ENCODE measurements around the gene NUFIP1.
"Not testable (repeated sequence)": the region's sequence is repeated elsewhere in the genome, so short reads cannot be mapped to it uniquely, and the experiment has no call there.

NUFIP1 gene

DNA sequence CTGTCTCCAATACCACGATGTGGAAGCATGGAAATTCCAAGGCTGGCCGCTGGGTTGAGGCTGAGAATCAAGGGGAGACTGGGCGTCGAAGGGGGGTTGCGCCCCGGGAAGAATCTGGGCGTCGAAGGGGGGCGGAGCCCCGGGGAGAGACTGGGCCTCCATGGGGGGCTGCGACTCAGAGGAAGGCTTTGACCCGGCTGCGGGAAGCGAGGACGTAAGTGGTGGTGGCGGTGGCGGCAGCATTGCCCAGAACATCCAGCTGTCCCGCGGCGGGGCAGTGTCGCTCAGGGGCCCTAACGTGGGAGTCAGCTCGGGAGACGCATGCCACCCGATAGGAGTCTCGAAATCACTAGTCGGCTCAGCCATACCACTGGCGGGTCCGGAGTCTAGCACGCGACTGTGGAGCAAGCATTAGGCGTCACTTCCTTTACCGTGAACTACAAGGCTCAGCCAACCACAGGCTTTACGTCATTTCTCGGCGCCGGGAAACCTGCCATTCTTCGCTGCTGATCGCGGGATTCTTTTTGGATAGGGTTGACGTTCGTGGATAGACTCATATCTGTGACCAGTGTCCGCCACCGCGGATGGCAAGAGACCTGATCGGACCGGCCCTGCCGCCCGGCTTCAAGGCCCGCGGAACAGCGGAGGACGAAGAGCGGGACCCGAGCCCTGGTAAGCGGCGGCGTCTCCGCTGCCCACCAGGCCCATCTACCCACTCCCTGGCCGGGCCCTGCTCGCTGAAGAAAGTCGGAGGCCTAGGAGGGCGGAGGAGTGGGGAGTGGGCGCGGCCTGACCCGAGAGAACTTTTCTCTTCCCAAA, at the start of gene NUFIP1, which contains the start of gene GPALPP1:
Gene NUFIP1, minus strand, starts transcription at position 401 of the 819 bp plus-strand sequence. Its CDS starts 35 bp downstream, at position 366.
Gene GPALPP1, plus strand, starts transcription at position 468 of the 819 bp plus-strand sequence. Its CDS starts 117 bp downstream, at position 585.
- H3K36me3 ChIP-seq (ENCODE audit: insufficient read depth, insufficient read length, low read length) = peaks cover 22% of the 10 kb centered on the region
- TF ChIP-seq ZNF274 (IDR thresholded peaks at IDR 0.05; ENCODE audit: low read depth, low read length) (no peak), YY1 (IDR thresholded peaks at IDR 0.05; ENCODE audit: insufficient read depth, insufficient read length) (no peak), SUZ12 (IDR thresholded peaks at IDR 0.05; ENCODE audit: extremely low read depth, insufficient read depth, insufficient read length) (no peak)
- DNase-seq (ENCODE audit: low read depth, low spot score) = peak; percentile 75
- H3K9me3 ChIP-seq (ENCODE audit: insufficient read depth, low read length) = no peaks in the 10 kb centered on the region
- peak within 1 kb of the TSS; percentile 92 for H3K4me3 ChIP-seq (ENCODE audit: insufficient read length, low read depth)
- no peaks in the 10 kb centered on the region for H3K4me1 ChIP-seq (ENCODE audit: insufficient read depth, insufficient read length)
- H3K9ac ChIP-seq (ENCODE audit: insufficient read length, low read depth) = peak within 1 kb of the TSS; percentile 88
- H3K27me3 ChIP-seq (ENCODE audit: insufficient read depth, insufficient read length) = no peaks in the 10 kb centered on the region

DNA sequence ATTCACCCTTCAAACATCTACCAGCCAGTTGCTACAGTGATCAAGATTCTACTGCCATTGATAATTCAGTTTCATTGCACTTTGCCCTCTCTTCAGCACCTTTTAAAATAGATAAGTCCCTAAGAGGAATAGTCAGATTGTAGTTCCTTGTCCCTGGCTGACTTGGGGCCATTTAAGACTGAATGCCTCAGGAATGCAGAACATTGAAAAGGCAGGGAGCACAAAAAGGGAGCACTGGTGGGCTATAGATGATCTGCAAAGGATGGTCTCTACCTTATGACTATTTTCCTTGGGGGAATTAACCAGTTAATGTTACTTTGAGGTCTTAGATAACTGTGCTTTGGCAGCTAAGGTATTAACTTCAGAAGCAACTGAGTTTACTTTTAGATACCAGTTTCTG, 46.9 kb upstream of the NUFIP1 start:
- Histone ChIP-seq H3K36me3 (ENCODE audit: insufficient read depth, insufficient read length, low read length) (peaks cover 4% of the 10 kb centered on the region), H3K9me3 (ENCODE audit: insufficient read depth, low read length) (no peaks in the 10 kb centered on the region), H3K27me3 (ENCODE audit: insufficient read depth, insufficient read length) (no peaks in the 10 kb centered on the region), H3K4me1 (ENCODE audit: insufficient read depth, insufficient read length) (no peaks in the 10 kb centered on the region), H3K9ac (ENCODE audit: insufficient read length, low read depth) (no peak overlapping the region), H3K4me3 (ENCODE audit: insufficient read length, low read depth) (no peak overlapping the region)
- TF ChIP-seq SUZ12 (IDR thresholded peaks at IDR 0.05; ENCODE audit: extremely low read depth, insufficient read depth, insufficient read length) (no peak), YY1 (IDR thresholded peaks at IDR 0.05; ENCODE audit: insufficient read depth, insufficient read length) (no peak), ZNF274 (IDR thresholded peaks at IDR 0.05; ENCODE audit: low read depth, low read length) (no peak)
- no peak for DNase-seq (ENCODE audit: low read depth, low spot score)

DNA sequence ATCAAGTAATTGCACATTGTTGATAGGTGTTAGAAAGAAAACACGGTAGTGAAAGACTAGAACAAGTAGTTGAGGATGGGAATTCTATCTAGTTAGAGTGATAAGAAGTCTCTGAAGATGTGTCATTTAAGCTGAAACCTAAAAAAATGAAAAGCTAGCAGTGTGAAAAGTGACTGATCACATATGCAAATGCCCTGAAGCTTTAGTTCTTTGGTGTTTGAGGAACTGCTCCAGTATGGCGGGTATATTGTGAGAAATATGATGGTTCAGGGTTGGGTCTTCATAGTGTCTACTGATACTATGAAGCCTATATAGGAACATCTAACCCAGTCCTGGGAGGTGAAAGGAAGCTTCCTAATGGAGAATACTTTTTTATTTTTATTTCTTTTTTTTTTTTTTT, 45.1 kb upstream of the NUFIP1 start:
- H3K36me3 ChIP-seq (ENCODE audit: insufficient read depth, insufficient read length, low read length) = peaks cover 4% of the 10 kb centered on the region
- DNase-seq (ENCODE audit: low read depth, low spot score) = no peak
- H3K4me3 ChIP-seq (ENCODE audit: insufficient read length, low read depth) = no peak overlapping the region
- H3K9ac ChIP-seq (ENCODE audit: insufficient read length, low read depth) = no peak overlapping the region
- H3K9me3 ChIP-seq (ENCODE audit: insufficient read depth, low read length) = no peaks in the 10 kb centered on the region
- TF ChIP-seq SUZ12 (IDR thresholded peaks at IDR 0.05; ENCODE audit: extremely low read depth, insufficient read depth, insufficient read length) (no peak), ZNF274 (IDR thresholded peaks at IDR 0.05; ENCODE audit: low read depth, low read length) (no peak), YY1 (IDR thresholded peaks at IDR 0.05; ENCODE audit: insufficient read depth, insufficient read length) (no peak)
- H3K4me1 ChIP-seq (ENCODE audit: insufficient read depth, insufficient read length) = no peaks in the 10 kb centered on the region
- no peaks in the 10 kb centered on the region for H3K27me3 ChIP-seq (ENCODE audit: insufficient read depth, insufficient read length)

DNA sequence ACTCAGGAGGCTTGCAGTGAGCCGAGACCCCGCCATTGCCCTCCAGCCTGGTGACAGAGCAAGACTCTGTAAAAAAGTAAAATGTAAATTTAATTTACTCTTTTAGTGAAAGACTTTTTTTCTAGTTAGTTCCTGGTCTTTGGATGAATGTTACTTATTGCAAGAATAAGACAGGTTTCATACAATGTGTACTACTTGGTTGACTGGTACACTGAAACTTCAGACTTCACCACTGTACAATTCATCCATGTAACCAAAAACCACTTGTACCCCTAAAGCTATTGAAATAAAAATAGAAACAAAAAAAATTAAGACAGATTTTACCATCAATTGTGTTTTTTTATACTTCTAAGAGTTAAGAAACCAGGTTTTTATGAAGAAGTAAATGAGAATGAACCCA, 35.6 kb upstream of the NUFIP1 start:
- H3K27me3 ChIP-seq (ENCODE audit: insufficient read depth, insufficient read length) = no peaks in the 10 kb centered on the region
- H3K4me1 ChIP-seq (ENCODE audit: insufficient read depth, insufficient read length) = no peaks in the 10 kb centered on the region
- TF ChIP-seq YY1 (IDR thresholded peaks at IDR 0.05; ENCODE audit: insufficient read depth, insufficient read length) (no peak), ZNF274 (IDR thresholded peaks at IDR 0.05; ENCODE audit: low read depth, low read length) (no peak), SUZ12 (IDR thresholded peaks at IDR 0.05; ENCODE audit: extremely low read depth, insufficient read depth, insufficient read length) (no peak)
- H3K36me3 ChIP-seq (ENCODE audit: insufficient read depth, insufficient read length, low read length) = peaks cover 24% of the 10 kb centered on the region
- H3K9ac ChIP-seq (ENCODE audit: insufficient read length, low read depth) = no peak overlapping the region
- H3K4me3 ChIP-seq (ENCODE audit: insufficient read length, low read depth) = no peak overlapping the region
- DNase-seq (ENCODE audit: low read depth, low spot score) = no peak
- no peaks in the 10 kb centered on the region for H3K9me3 ChIP-seq (ENCODE audit: insufficient read depth, low read length)

DNA sequence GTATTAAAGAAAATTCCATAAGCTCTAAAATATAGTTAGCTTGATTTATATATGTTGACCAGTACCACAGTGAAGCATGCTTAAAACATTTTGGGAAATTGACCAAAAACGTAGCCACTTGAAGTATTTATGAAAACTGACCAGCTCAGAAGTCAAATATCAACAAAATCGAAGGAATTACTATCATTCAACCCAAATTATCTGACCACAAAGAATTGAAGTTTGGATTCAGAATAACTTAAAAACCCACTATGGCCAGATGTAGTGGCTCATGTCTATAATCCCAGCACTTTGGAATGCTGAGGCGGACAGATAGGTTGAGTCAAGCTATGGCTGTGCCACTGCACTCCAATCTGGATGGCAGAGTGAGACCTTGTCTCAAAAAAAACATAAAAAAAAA, 32.0 kb upstream of the NUFIP1 start:
- no peak overlapping the region for H3K9ac ChIP-seq (ENCODE audit: insufficient read length, low read depth)
- H3K27me3 ChIP-seq (ENCODE audit: insufficient read depth, insufficient read length) = no peaks in the 10 kb centered on the region
- H3K4me3 ChIP-seq (ENCODE audit: insufficient read length, low read depth) = no peak overlapping the region
- TF ChIP-seq ZNF274 (IDR thresholded peaks at IDR 0.05; ENCODE audit: low read depth, low read length) (no peak), SUZ12 (IDR thresholded peaks at IDR 0.05; ENCODE audit: extremely low read depth, insufficient read depth, insufficient read length) (no peak), YY1 (IDR thresholded peaks at IDR 0.05; ENCODE audit: insufficient read depth, insufficient read length) (no peak)
- no peaks in the 10 kb centered on the region for H3K9me3 ChIP-seq (ENCODE audit: insufficient read depth, low read length)
- DNase-seq (ENCODE audit: low read depth, low spot score) = no peak
- H3K36me3 ChIP-seq (ENCODE audit: insufficient read depth, insufficient read length, low read length) = peaks cover 33% of the 10 kb centered on the region
- no peaks in the 10 kb centered on the region for H3K4me1 ChIP-seq (ENCODE audit: insufficient read depth, insufficient read length)

DNA sequence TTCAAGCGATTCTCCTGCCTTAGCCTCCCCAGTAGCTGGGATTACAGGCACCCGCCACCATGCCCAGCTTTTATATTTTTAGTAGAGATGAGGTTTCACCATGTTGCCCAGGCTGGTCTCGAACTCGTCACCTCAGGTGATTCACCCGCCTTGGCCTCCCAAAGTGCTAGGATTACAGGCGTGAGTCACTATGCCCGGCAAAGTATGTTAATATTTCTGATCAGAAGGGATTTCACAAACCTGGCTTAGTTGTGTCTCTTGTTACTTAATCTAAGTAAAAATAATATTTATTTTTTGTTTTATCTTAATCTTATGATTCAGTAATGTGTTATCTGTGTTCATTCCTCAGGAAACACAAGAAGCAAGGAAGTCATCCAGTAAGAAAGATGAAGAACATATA, 30.7 kb upstream of the NUFIP1 start:
- not testable (repeated sequence) for H3K9me3 ChIP-seq (ENCODE audit: insufficient read depth, low read length); DNase-seq (ENCODE audit: low read depth, low spot score); H3K27me3 ChIP-seq (ENCODE audit: insufficient read depth, insufficient read length); H3K4me3 ChIP-seq (ENCODE audit: insufficient read length, low read depth); H3K9ac ChIP-seq (ENCODE audit: insufficient read length, low read depth); H3K4me1 ChIP-seq (ENCODE audit: insufficient read depth, insufficient read length)
- H3K36me3 ChIP-seq (ENCODE audit: insufficient read depth, insufficient read length, low read length) = peaks cover 36% of the 10 kb centered on the region

DNA sequence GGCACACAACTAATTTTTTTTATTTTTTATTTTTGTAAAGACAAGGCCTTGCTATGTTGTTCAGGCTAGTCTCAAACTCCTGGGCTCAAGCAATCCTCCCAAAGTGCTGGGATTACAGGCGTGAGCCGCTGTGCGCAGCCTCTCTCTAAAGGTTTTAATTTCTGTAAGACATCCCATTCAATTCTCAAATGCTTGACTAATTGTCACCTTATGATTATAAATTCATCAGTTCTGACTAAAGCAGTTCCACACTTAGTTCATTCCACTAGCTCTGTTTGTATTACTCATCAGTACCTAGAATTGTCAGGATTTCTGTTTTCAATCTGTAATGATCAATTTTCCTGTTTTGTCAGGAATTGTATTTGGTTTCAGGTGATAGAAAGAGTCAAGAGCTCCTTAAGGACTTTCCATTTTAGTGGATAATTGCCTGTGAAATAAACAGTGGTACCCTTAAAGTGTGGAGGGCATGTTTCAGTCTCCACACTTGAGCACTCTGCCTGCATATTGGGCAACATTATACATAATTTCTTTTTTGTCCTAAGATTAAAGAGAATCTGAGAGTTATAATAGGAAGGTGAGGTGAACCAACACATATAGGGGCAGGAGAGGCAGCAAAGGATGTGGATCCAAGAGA, 27.6 kb upstream of the NUFIP1 start:
- Histone ChIP-seq H3K27me3 (ENCODE audit: insufficient read depth, insufficient read length) (no peaks in the 10 kb centered on the region), H3K9ac (ENCODE audit: insufficient read length, low read depth) (no peak overlapping the region), H3K36me3 (ENCODE audit: insufficient read depth, insufficient read length, low read length) (peaks cover 35% of the 10 kb centered on the region), H3K4me3 (ENCODE audit: insufficient read length, low read depth) (no peak overlapping the region), H3K4me1 (ENCODE audit: insufficient read depth, insufficient read length) (no peaks in the 10 kb centered on the region), H3K9me3 (ENCODE audit: insufficient read depth, low read length) (no peaks in the 10 kb centered on the region)
- no peak for DNase-seq (ENCODE audit: low read depth, low spot score)
- no peak for TF ChIP-seq YY1 (IDR thresholded peaks at IDR 0.05; ENCODE audit: insufficient read depth, insufficient read length)
- TF ChIP-seq SUZ12 (IDR thresholded peaks at IDR 0.05; ENCODE audit: extremely low read depth, insufficient read depth, insufficient read length) = no peak
- TF ChIP-seq ZNF274 (IDR thresholded peaks at IDR 0.05; ENCODE audit: low read depth, low read length) = no peak

Measured in NT2/D1 (cell line).